Measurements from ENCODE around the gene SERPINB5. TPM values are rescaled to one million over a fixed set of nuclear protein-coding genes. Genes with fewer than 3 reads are reported as not detected.

SERPINB5 gene
- total RNA-seq, 6 donors from 2014 or later, result 0.61 to 0.98 TPM; not detected in 4

- H3K4me3 ChIP-seq, result no peak within 1 kb of the TSS
- ATAC-seq (ENCODE audit: low FRiP score in 2 of 2) (no peak), DNase-seq (no peak)
- H3K9me3 ChIP-seq, result no peaks in the 10 kb centered on the region
- no peaks in the 10 kb centered on the region for H3K36me3 ChIP-seq
- WGBS, 2 donors, result 68 to 80% methylated on average over 1 of the region's 1 CpG
- no peaks in the 10 kb centered on the region for H3K27me3 ChIP-seq
- no peak within 1 kb of the TSS for H3K27ac ChIP-seq
- TF ChIP-seq POLR2A (IDR thresholded peaks at IDR 0.05), result no peak
- no peak for TF ChIP-seq EP300 (IDR thresholded peaks at IDR 0.05)
- no peak for TF ChIP-seq CTCF (IDR thresholded peaks at IDR 0.05)
- H3K4me1 ChIP-seq, result peaks cover 0 to 3% (median 0%) of the 10 kb centered on the region in 4 donors
These were observed 65.3 kb downstream of the SERPINB5 start, which contains the start of gene SERPINB12 for GRCh38 chr18:63542069-63542468. SERPINB12 (plus strand) TSS chr18:63542369; CDS start chr18:63556160, 13,791 bp downstream.

- no peaks in the 10 kb centered on the region for H3K27me3 ChIP-seq
- no peak for TF ChIP-seq CTCF (IDR thresholded peaks at IDR 0.05)
- no peak for TF ChIP-seq POLR2AphosphoS5 (IDR thresholded peaks at IDR 0.05)
- TF ChIP-seq EP300 (IDR thresholded peaks at IDR 0.05), result no peak
- no peak for TF ChIP-seq POLR2A (IDR thresholded peaks at IDR 0.05)
- no peak overlapping the region for H3K4me3 ChIP-seq
- no peak for ATAC-seq (ENCODE audit: low FRiP score in 2 of 2)
- 84 to 85% methylated on average over 2 of the region's 2 CpGs for WGBS, 2 donors
- H3K4me1 ChIP-seq, result peaks cover 0 to 3% (median 0%) of the 10 kb centered on the region in 4 donors
- H3K27ac ChIP-seq, result no peak overlapping the region
- no peaks in the 10 kb centered on the region for H3K9me3 ChIP-seq
- no peak for DNase-seq
- no peaks in the 10 kb centered on the region for H3K36me3 ChIP-seq
These were observed 67.3 kb downstream of the SERPINB5 start for GRCh38 chr18:63544017-63544416.

GRCh38 chr18:63545000-63545399 is 68.2 kb downstream of the SERPINB5 start:
- no peaks in the 10 kb centered on the region for H3K4me1 ChIP-seq
- no peaks in the 10 kb centered on the region for H3K9me3 ChIP-seq
- H3K4me3 ChIP-seq, result no peak overlapping the region
- DNase-seq (no peak), ATAC-seq (ENCODE audit: low FRiP score in 2 of 2) (no peak)
- TF ChIP-seq CTCF (IDR thresholded peaks at IDR 0.05) (no peak), POLR2A (IDR thresholded peaks at IDR 0.05) (no peak), EP300 (IDR thresholded peaks at IDR 0.05) (no peak), POLR2AphosphoS5 (IDR thresholded peaks at IDR 0.05) (no peak)
- H3K27me3 ChIP-seq, result no peaks in the 10 kb centered on the region
- H3K27ac ChIP-seq, result no peak overlapping the region
- H3K36me3 ChIP-seq, result no peaks in the 10 kb centered on the region
- WGBS, 2 donors, result 76 to 80% methylated on average over 3 of the region's 3 CpGs

GRCh38 chr18:63550068-63550467 is 73.3 kb downstream of the SERPINB5 start:
- DNase-seq, result no peak
- Histone ChIP-seq H3K27ac (no peak overlapping the region), H3K4me1 (peaks cover 0 to 14% (median 6%) of the 10 kb centered on the region in 4 donors), H3K36me3 (no peaks in the 10 kb centered on the region), H3K9me3 (no peaks in the 10 kb centered on the region), H3K4me3 (no peak overlapping the region), H3K27me3 (no peaks in the 10 kb centered on the region)
- no peak for ATAC-seq (ENCODE audit: low FRiP score in 2 of 2)
- 27 to 32% methylated on average over 1 of the region's 1 CpG for WGBS, 2 donors
- no peak for TF ChIP-seq EP300 (IDR thresholded peaks at IDR 0.05)
- no peak for TF ChIP-seq CTCF (IDR thresholded peaks at IDR 0.05)
- no peak for TF ChIP-seq POLR2A (IDR thresholded peaks at IDR 0.05)
- TF ChIP-seq POLR2AphosphoS5 (IDR thresholded peaks at IDR 0.05), result no peak

- H3K36me3 ChIP-seq, result no peaks in the 10 kb centered on the region
- H3K4me1 ChIP-seq, result peaks cover 0 to 14% (median 6%) of the 10 kb centered on the region in 4 donors
- no peak overlapping the region for H3K4me3 ChIP-seq
- TF ChIP-seq POLR2A (IDR thresholded peaks at IDR 0.05), result no peak
- TF ChIP-seq CTCF (IDR thresholded peaks at IDR 0.05), result no peak
- TF ChIP-seq EP300 (IDR thresholded peaks at IDR 0.05), result no peak
- TF ChIP-seq POLR2AphosphoS5 (IDR thresholded peaks at IDR 0.05), result no peak
- WGBS, 2 donors, result 73 to 83% methylated on average over 3 of the region's 3 CpGs
- no peaks in the 10 kb centered on the region for H3K27me3 ChIP-seq
- DNase-seq (no peak), ATAC-seq (ENCODE audit: low FRiP score in 2 of 2) (no peak)
- H3K27ac ChIP-seq, result no peak overlapping the region
- no peaks in the 10 kb centered on the region for H3K9me3 ChIP-seq
These were observed 75.0 kb downstream of the SERPINB5 start for GRCh38 chr18:63551769-63552168.

Data from upper lobe of left lung (tissue), 6 donors.